Chondrocyte (in vitro differentiated cells): ENCODE results near the gene MBNL2. TPM values are rescaled to one million over a fixed set of nuclear protein-coding genes. Genes with fewer than 3 reads are reported as not detected.

ENCODE experiments used
- DNase-seq: peaks from one replicate; pipeline ENCODE4 v3.0.0; 2021; ENCODE audit warnings: mixed read lengths, low spot score
- H3K27ac Mint-ChIP-seq: one replicate; pipeline ENCODE4 v1.8.0; 2021; ENCODE audit warnings: mild to moderate bottlenecking, moderate library complexity, mixed read lengths; ENCODE audit not compliant: unreplicated experiment
- H3K27me3 Mint-ChIP-seq: 2 replicates; pipeline ENCODE4 v1.8.0; 2021; ENCODE audit warnings: low read depth, mixed read lengths
- H3K36me3 Mint-ChIP-seq: 2 replicates; pipeline ENCODE4 v1.8.0; 2021; ENCODE audit warnings: low read depth, mixed read lengths
- H3K4me1 Mint-ChIP-seq: 2 replicates; pipeline ENCODE4 v1.8.0; 2021; ENCODE audit warnings: low read depth, mild to moderate bottlenecking, mixed read lengths
- H3K4me3 Mint-ChIP-seq: one replicate; pipeline ENCODE4 v1.8.0; 2021; ENCODE audit warnings: mild to moderate bottlenecking, moderate library complexity, mixed read lengths; ENCODE audit not compliant: unreplicated experiment
- H3K9me3 Mint-ChIP-seq: 2 replicates; pipeline ENCODE4 v1.8.0; 2021; ENCODE audit warnings: low read depth, mixed read lengths
- CTCF ChIP-seq: fragments of 200-600 bp; sonication (generic); IDR thresholded peaks from 2 replicates; pipeline ENCODE4 v1.5.0; 2021; ENCODE audit warnings: antibody characterized with exemption, mild to moderate bottlenecking, moderate library complexity
- total RNA-seq: library from RNA; stranded (reverse); gene quantifications from 3 replicates; pipeline ENCODE4 v1.2.1, GENCODE V29; 2021

Gene MBNL2
- total RNA-seq, 1 donor from 2014 or later, result 41.3 TPM

- H3K9me3 Mint-ChIP-seq, result no peaks in the 10 kb centered on the region
- no peak for TF ChIP-seq CTCF
- H3K4me1 Mint-ChIP-seq, result peaks cover 80% of the 10 kb centered on the region
- no peaks in the 10 kb centered on the region for H3K36me3 Mint-ChIP-seq
- H3K27me3 Mint-ChIP-seq, result no peaks in the 10 kb centered on the region
- peak overlapping the region; percentile 54 for H3K27ac Mint-ChIP-seq
- no peak for DNase-seq
- no peak overlapping the region for H3K4me3 Mint-ChIP-seq
These were observed 31.6 kb downstream of the MBNL2 start for GRCh38 chr13:97253581-97254293.

GRCh38 chr13:97254816-97255215, 32.7 kb downstream of the MBNL2 start:
- H3K9me3 Mint-ChIP-seq, result no peaks in the 10 kb centered on the region
- no peak for DNase-seq
- peak overlapping the region; percentile 45 for H3K27ac Mint-ChIP-seq
- H3K36me3 Mint-ChIP-seq, result no peaks in the 10 kb centered on the region
- peaks cover 80% of the 10 kb centered on the region for H3K4me1 Mint-ChIP-seq
- TF ChIP-seq CTCF, result no peak
- H3K4me3 Mint-ChIP-seq, result no peak overlapping the region
- no peaks in the 10 kb centered on the region for H3K27me3 Mint-ChIP-seq

GRCh38 chr13:97255515-97256021, 33.4 kb downstream of the MBNL2 start:
- Mint-ChIP-seq H3K9me3 (no peaks in the 10 kb centered on the region), H3K27me3 (no peaks in the 10 kb centered on the region), H3K36me3 (no peaks in the 10 kb centered on the region), H3K27ac (peak overlapping the region; percentile 97), H3K4me1 (peaks cover 80% of the 10 kb centered on the region), H3K4me3 (no peak overlapping the region)
- no peak for TF ChIP-seq CTCF
- DNase-seq, result no peak

- no peaks in the 10 kb centered on the region for H3K36me3 Mint-ChIP-seq
- DNase-seq, result no peak
- no peak for TF ChIP-seq CTCF
- H3K9me3 Mint-ChIP-seq, result no peaks in the 10 kb centered on the region
- H3K27me3 Mint-ChIP-seq, result no peaks in the 10 kb centered on the region
- peaks cover 80% of the 10 kb centered on the region for H3K4me1 Mint-ChIP-seq
- peak overlapping the region; percentile 97 for H3K27ac Mint-ChIP-seq
- H3K4me3 Mint-ChIP-seq, result no peak overlapping the region
These were observed 34.2 kb downstream of the MBNL2 start for GRCh38 chr13:97256343-97256783.

- Mint-ChIP-seq H3K36me3 (no peaks in the 10 kb centered on the region), H3K9me3 (no peaks in the 10 kb centered on the region), H3K4me3 (no peak overlapping the region), H3K4me1 (peaks cover 88% of the 10 kb centered on the region), H3K27me3 (no peaks in the 10 kb centered on the region), H3K27ac (peak overlapping the region; percentile 97)
- no peak for DNase-seq
- no peak for TF ChIP-seq CTCF
These were observed 35.2 kb downstream of the MBNL2 start for GRCh38 chr13:97257228-97257755.
